Uterus (tissue), 2 donors: ENCODE data around the gene BMPR1B.

Experiments
- POLR2A ChIP-seq, 2 donors: fragments of 450-650 bp; IDR thresholded peaks; one replicate each; pipeline ENCODE4 v1.6.1; 2016; ENCODE audit warnings: antibody characterized with exemption in 2 of 2, mild to moderate bottlenecking in 1 of 2, moderate library complexity in 1 of 2
- TF ChIP-seq, protein P1 (sequence below), 4 experiments: fragments of 200-600 bp in 2 of 4; fragments of 450-650 bp in 2 of 4; sonication (generic) in 2 of 4; IDR thresholded peaks; one replicate each; pipeline ENCODE4 v1.5.1; 2016 to 2019; ENCODE audit warnings: antibody characterized with exemption in 4 of 4, mild to moderate bottlenecking in 2 of 4, moderate library complexity in 1 of 4

DNA sequence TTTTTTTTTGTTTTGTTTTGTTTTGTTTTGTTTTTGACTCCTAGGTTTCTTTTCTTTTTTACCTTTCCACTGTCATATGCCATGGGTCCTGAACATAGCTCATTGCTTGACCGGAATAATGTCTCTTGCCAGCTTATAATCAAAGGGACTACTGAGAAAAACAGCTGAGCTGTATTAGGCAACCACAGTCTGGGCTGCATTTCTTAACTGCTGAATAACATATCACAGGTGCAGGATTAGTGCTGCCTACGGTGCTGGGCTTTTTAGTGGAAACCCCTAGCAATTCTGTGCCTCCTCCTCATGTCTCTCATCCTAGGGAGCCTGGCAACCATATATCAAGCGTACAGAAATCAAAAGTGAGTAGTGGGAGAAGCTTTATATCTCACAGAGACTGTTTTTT, 333.5 kb downstream of the BMPR1B start:
- TF ChIP-seq, protein P1, sequence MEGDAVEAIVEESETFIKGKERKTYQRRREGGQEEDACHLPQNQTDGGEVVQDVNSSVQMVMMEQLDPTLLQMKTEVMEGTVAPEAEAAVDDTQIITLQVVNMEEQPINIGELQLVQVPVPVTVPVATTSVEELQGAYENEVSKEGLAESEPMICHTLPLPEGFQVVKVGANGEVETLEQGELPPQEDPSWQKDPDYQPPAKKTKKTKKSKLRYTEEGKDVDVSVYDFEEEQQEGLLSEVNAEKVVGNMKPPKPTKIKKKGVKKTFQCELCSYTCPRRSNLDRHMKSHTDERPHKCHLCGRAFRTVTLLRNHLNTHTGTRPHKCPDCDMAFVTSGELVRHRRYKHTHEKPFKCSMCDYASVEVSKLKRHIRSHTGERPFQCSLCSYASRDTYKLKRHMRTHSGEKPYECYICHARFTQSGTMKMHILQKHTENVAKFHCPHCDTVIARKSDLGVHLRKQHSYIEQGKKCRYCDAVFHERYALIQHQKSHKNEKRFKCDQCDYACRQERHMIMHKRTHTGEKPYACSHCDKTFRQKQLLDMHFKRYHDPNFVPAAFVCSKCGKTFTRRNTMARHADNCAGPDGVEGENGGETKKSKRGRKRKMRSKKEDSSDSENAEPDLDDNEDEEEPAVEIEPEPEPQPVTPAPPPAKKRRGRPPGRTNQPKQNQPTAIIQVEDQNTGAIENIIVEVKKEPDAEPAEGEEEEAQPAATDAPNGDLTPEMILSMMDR (IDR thresholded peaks at IDR 0.05), result no peak
- TF ChIP-seq POLR2A (IDR thresholded peaks at IDR 0.05), result no peak
